LHCN-M2 (cell line): ENCODE measurements around the gene RAP2C. TPM values are rescaled to one million over a fixed set of nuclear protein-coding genes. Genes with fewer than 3 reads are reported as not detected.
A peak's percentile ranks its signal among the peaks of the same experiment; 100 is the strongest.

ENCODE experiments used
- DNase-seq: peaks from one replicate; pipeline ENCODE4 v3.0.0-alpha.2; 2012; ENCODE audit warnings: low read depth
- polyA plus RNA-seq: library from polyadenylated mRNA; unstranded; fragments of >200 nt; gene quantifications from one replicate; pipeline ENCODE4 v1.2.1, GENCODE V29; 2012; ENCODE audit warnings: missing spikeins
- total RNA-seq: library from RNA; depleted of rRNA; stranded (reverse); fragments of >200 nt; gene quantifications from 2 replicates; pipeline ENCODE4 v1.2.3, GENCODE V29; 2014; rRNA removed

The RAP2C gene
- 20.1 and 21.0 TPM in 2 replicates for total RNA-seq
- 8.1 TPM for polyA plus RNA-seq

- peak; percentile 58 for DNase-seq
Measured at GRCh38 chrX:132219343-132219768, at the start of gene RAP2C. TSS of gene RAP2C (minus strand) at chrX:132219447. CDS start at chrX:132217268, 2,179 bp downstream.

- no peak for DNase-seq
Measured at GRCh38 chrX:132267392-132267791, 48.1 kb upstream of the RAP2C start.

- DNase-seq, result peak; percentile 29
Measured at GRCh38 chrX:132266583-132267355, 47.5 kb upstream of the RAP2C start.

GRCh38 chrX:132263127-132263526 is 43.9 kb upstream of the RAP2C start:
- DNase-seq, result no peak

- no peak for DNase-seq
Measured at GRCh38 chrX:132258509-132258908, 39.3 kb upstream of the RAP2C start.

GRCh38 chrX:132257116-132257515 is 37.9 kb upstream of the RAP2C start:
- no peak for DNase-seq

- no peak for DNase-seq
Measured at GRCh38 chrX:132236121-132236520, 16.9 kb upstream of the RAP2C start.

GRCh38 chrX:132235488-132235887 is 16.2 kb upstream of the RAP2C start:
- no peak for DNase-seq

- no peak for DNase-seq
Measured at GRCh38 chrX:132231587-132231986, 12.3 kb upstream of the RAP2C start.

- DNase-seq, result peak; percentile 27
Measured at GRCh38 chrX:132227383-132228112, 8.3 kb upstream of the RAP2C start.

- no peak for DNase-seq
Measured at GRCh38 chrX:132226169-132226568, 6.9 kb upstream of the RAP2C start.

- DNase-seq, result peak; percentile 81
Measured at GRCh38 chrX:132218100-132218812, 991 bp downstream of the RAP2C start.

- peak; percentile 72 for DNase-seq
Measured at GRCh38 chrX:132217203-132218073, 1.8 kb downstream of the RAP2C start.

- DNase-seq, result peak; percentile 24
Measured at GRCh38 chrX:132216806-132217202, 2.4 kb downstream of the RAP2C start.

- no peak for DNase-seq
Measured at GRCh38 chrX:132216283-132216682, 3.0 kb downstream of the RAP2C start.

- no peak for DNase-seq
Measured at GRCh38 chrX:132214518-132214917, 4.7 kb downstream of the RAP2C start.

GRCh38 chrX:132209527-132209926 is 9.7 kb downstream of the RAP2C start:
- DNase-seq, result peak; percentile 2

GRCh38 chrX:132208422-132208821 is 10.8 kb downstream of the RAP2C start:
- no peak for DNase-seq

- no peak for DNase-seq
Measured at GRCh38 chrX:132207996-132208395, 11.3 kb downstream of the RAP2C start.

GRCh38 chrX:132206259-132206658 is 13.0 kb downstream of the RAP2C start:
- DNase-seq, result no peak

GRCh38 chrX:132204629-132205028 is 14.6 kb downstream of the RAP2C start:
- DNase-seq, result no peak
